Tibial artery (tissue), 4 donors: ENCODE measurements around the gene MFSD6.

ENCODE experiments used
- DNase-seq, 2 donors: peaks; one replicate each; pipeline ENCODE4 v3.0.0-alpha.2; 2019
- H3K27ac ChIP-seq, 2 donors: fragments of 200-600 bp; sonication (generic) in 1 of 2; 1 replicate in 1 of 2; 2 replicates in 1 of 2; pipeline ENCODE4 v1.5.1; 2018 to 2019; ENCODE audit warnings: mild to moderate bottlenecking in 1 of 2
- H3K27me3 ChIP-seq, 2 donors: fragments of 200-600 bp; sonication (generic) in 1 of 2; one replicate each; pipeline versions ENCODE4 v1.5.1 to v1.6.0; 2016 to 2019
- H3K36me3 ChIP-seq, 3 donors: fragments of 200-600 bp; sonication (generic) in 2 of 3; one replicate each; pipeline ENCODE4 v1.5.1; 2016 to 2019; ENCODE audit warnings: mild to moderate bottlenecking in 2 of 3
- H3K4me1 ChIP-seq, 4 donors: fragments of 200-600 bp; sonication (generic) in 2 of 4; 1 replicate in 3 of 4; 2 replicates in 1 of 4; pipeline ENCODE4 v1.5.1; 2016 to 2019
- H3K4me3 ChIP-seq, 2 donors: fragments of 200-600 bp; sonication (generic) in 1 of 2; 1 replicate in 1 of 2; 2 replicates in 1 of 2; pipeline ENCODE4 v1.5.1; 2018 to 2019; ENCODE audit warnings: mild to moderate bottlenecking in 2 of 2
- H3K9me3 ChIP-seq, 3 donors: fragments of 200-600 bp; sonication (generic) in 1 of 3; one replicate each; pipeline ENCODE4 v1.5.1; 2016 to 2019
- intact Hi-C: fragments of 100-400 bp; cut with DNase I; formaldehyde crosslinking; loops from one replicate; pipeline ENCODE4 v1.15.0; 2023; ENCODE audit warnings: low total_unique reads
- TF ChIP-seq, protein P1 (sequence below), 2 experiments: fragments of 200-600 bp in 1 of 2; fragments of 450-650 bp in 1 of 2; IDR thresholded peaks; one replicate each; pipeline ENCODE4 v1.5.1; 2017 to 2019; ENCODE audit warnings: antibody characterized with exemption in 2 of 2, mild to moderate bottlenecking in 1 of 2, moderate library complexity in 1 of 2

Gene MFSD6

DNA sequence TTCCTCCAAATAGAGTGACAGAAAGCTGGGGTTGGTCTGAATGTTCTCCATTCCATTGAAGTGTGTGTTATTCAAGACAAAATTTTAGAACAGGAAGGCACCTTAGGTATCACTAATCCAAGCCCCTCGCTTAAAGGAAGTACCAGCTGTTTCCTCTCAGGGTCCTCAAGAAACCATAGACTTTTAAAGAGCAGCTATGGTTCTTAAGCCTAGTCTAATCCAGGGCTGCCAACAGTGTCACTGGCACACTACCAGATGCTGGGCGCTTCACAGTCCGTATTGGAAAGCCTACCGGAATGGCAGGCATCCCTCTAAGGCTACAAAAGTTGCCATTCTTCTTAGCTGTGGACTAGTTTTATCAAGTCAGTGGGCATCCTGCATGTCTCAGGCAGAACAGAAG lies 124.4 kb downstream of the MFSD6 start:
- H3K4me3 ChIP-seq: no peak overlapping the region
- no peaks in the 10 kb centered on the region for H3K27me3 ChIP-seq
- intact Hi-C loops: no loop called here
- no peak for DNase-seq
- H3K4me1 ChIP-seq: peaks cover 0 to 52% (median 21%) of the 10 kb centered on the region in 4 donors
- H3K36me3 ChIP-seq: no peaks in the 10 kb centered on the region
- H3K9me3 ChIP-seq: peaks cover 0 to 4% (median 2%) of the 10 kb centered on the region in 3 donors
- peak overlapping the region in 1 of 2 donors; percentile 96 for H3K27ac ChIP-seq
- TF ChIP-seq, protein P1, sequence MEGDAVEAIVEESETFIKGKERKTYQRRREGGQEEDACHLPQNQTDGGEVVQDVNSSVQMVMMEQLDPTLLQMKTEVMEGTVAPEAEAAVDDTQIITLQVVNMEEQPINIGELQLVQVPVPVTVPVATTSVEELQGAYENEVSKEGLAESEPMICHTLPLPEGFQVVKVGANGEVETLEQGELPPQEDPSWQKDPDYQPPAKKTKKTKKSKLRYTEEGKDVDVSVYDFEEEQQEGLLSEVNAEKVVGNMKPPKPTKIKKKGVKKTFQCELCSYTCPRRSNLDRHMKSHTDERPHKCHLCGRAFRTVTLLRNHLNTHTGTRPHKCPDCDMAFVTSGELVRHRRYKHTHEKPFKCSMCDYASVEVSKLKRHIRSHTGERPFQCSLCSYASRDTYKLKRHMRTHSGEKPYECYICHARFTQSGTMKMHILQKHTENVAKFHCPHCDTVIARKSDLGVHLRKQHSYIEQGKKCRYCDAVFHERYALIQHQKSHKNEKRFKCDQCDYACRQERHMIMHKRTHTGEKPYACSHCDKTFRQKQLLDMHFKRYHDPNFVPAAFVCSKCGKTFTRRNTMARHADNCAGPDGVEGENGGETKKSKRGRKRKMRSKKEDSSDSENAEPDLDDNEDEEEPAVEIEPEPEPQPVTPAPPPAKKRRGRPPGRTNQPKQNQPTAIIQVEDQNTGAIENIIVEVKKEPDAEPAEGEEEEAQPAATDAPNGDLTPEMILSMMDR (IDR thresholded peaks at IDR 0.05): no peak

DNA sequence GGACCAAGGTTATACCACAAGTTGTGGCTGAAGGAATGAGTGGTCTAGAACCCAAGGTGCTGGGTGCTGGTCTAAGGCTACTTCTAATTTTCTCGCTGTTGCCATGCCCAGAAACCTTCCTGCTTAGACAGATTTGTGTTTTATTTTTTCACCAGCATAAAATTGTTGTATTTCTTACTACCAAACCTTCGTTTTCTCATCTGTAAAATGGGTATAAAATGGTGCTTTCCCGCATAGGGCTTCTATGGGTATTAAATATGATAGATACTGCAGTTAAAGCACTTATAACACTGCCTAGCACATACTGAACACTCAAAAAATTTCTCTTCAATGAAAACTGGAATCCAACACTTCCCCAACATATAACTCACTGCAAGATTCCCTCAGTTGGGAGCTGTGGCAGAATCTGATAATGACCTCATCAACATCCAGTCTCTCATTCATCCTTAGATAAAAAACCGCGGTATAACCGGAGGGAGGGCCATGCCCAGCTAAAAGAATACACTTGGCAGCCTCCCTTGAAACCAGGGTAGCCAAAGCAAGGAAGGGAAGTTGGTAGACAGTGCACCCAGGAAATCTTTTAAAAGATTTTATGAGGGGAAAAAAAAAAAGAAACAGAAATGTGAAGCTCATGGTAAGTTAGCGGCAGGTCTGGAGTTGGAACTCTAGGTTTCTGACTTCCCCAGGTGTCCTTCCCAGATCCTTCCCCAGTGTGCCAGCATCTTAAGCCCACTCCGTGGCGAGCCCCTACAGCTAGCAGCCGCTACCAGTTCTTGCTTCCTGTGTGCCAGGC lies 125.2 kb downstream of the MFSD6 start:
- intact Hi-C loops: no loop called here
- no peaks in the 10 kb centered on the region for H3K36me3 ChIP-seq
- H3K4me3 ChIP-seq: peak overlapping the region; percentile 72 to 82
- DNase-seq: no peak
- H3K27me3 ChIP-seq: no peaks in the 10 kb centered on the region
- peaks cover 0 to 5% (median 4%) of the 10 kb centered on the region in 3 donors for H3K9me3 ChIP-seq
- TF ChIP-seq, protein P1 (IDR thresholded peaks at IDR 0.05): no peak
- peaks cover 0 to 52% (median 21%) of the 10 kb centered on the region in 4 donors for H3K4me1 ChIP-seq
- peak overlapping the region; percentile 96 to 98 for H3K27ac ChIP-seq

DNA sequence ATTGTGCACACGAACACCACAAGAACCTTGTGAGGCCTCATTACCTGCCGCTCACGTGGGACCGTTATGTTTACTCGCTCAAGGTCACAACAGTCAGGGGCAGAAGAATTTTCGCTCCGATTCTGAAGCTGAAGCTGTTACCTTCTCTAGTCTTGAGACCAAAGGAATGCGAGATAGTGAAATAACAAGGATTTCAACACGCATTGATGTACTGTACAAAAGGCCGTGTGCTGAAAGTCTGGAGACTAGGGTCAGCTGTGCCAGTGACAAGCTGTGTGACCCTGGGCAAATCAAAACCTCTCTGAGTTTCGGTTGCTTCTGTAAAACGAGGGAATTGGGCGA lies 125.8 kb downstream of the MFSD6 start:
- intact Hi-C loops: no loop called here
- TF ChIP-seq, protein P1 (IDR thresholded peaks at IDR 0.05): no peak
- peaks cover 0 to 8% (median 7%) of the 10 kb centered on the region in 3 donors for H3K9me3 ChIP-seq
- no peaks in the 10 kb centered on the region for H3K36me3 ChIP-seq
- H3K4me3 ChIP-seq: peak overlapping the region; percentile 72 to 82
- no peaks in the 10 kb centered on the region for H3K27me3 ChIP-seq
- H3K4me1 ChIP-seq: peaks cover 0 to 52% (median 21%) of the 10 kb centered on the region in 4 donors
- peak overlapping the region; percentile 96 to 98 for H3K27ac ChIP-seq
- DNase-seq: no peak

DNA sequence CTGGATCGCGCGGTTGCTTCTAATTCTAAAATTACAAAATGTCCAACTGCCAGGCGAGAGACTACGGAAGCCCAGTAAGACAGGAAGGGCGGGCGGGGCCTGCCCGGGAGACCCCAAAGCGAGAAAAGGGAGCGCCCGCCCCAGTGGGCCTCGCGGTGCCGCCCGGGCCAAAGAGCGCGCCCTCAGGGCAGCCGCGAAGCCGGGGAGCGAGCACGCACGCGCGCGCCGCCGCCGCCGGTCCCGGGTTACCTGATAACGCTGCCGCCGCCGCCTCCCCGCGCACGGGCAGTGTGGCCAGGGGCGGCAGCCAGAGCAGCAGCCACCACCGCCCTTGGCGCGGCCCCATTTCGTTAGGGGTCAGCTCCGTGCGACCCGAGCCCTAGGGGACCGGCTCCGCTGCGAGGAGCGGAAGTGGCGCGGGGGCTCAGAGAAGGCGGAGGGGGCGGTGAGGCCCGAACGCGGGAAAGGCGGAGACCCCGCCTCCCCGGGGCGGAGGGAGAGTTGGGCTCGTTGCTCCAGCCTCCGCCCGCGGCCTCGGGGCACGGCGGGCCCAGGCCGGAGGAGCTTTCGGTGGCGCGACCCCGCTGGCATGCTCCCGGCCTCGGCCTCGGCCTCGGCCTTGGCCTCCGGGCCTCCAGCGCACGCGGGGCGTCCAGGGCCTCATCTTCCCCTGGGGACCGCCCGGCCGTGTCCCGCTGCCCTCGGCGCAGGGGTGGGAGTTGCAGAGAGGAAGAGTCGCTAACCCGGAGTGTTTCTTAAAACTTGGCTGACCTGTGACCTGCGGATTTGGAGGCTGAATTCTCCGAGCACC lies 126.4 kb downstream of the MFSD6 start, which contains the start of gene NEMP2:
Gene NEMP2, minus strand, starts transcription at position 413 of the 811 bp plus-strand sequence. Its CDS starts 67 bp downstream, at position 346.
- H3K4me3 ChIP-seq: peak within 1 kb of the TSS; percentile 72 to 82
- peaks cover 0 to 52% (median 21%) of the 10 kb centered on the region in 4 donors for H3K4me1 ChIP-seq
- intact Hi-C loops: loop anchor here (5.0 kb wide), 1 partner anchor 113 kb away; the partner anchor contains the start of gene NAB1
- peaks cover 0 to 13% (median 11%) of the 10 kb centered on the region in 3 donors for H3K9me3 ChIP-seq
- DNase-seq: peak; percentile 70 to 89
- peak within 1 kb of the TSS; percentile 96 to 98 for H3K27ac ChIP-seq
- no peaks in the 10 kb centered on the region for H3K27me3 ChIP-seq
- TF ChIP-seq, protein P1 (IDR thresholded peaks at IDR 0.05): peak in 1 of 2 experiments; percentile 5
- H3K36me3 ChIP-seq: no peaks in the 10 kb centered on the region

DNA sequence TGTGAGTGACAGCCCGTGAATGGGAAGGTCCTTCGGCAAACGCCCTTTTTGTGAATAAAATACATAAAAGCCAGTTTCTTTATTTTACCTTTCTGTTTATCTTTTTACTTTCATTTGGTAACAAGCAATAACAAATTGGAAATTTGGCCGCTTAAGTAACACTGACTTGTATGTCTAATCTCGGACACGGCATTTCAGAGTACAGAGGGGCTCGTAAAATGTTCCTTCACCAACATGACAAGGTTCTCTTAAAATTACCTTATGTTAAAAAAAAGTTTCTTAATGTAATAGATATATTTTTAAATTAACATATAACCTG lies 126.9 kb downstream of the MFSD6 start:
- Histone ChIP-seq H3K4me3 (peak overlapping the region; percentile 72 to 82), H3K27me3 (no peaks in the 10 kb centered on the region), H3K27ac (peak overlapping the region; percentile 96 to 98), H3K9me3 (peaks cover 0 to 19% (median 17%) of the 10 kb centered on the region in 3 donors), H3K4me1 (peaks cover 0 to 47% (median 18%) of the 10 kb centered on the region in 4 donors), H3K36me3 (no peaks in the 10 kb centered on the region)
- TF ChIP-seq, protein P1 (IDR thresholded peaks at IDR 0.05): no peak
- DNase-seq: no peak
- intact Hi-C loops: loop anchor here (5.0 kb wide), 1 partner anchor 112 kb away; the partner anchor contains the start of gene NAB1
